Effector CD4-positive, alpha-beta T cell (primary cell): Measurements from ENCODE around the gene BFSP2. TPM values are rescaled to one million over a fixed set of nuclear protein-coding genes. Genes with fewer than 3 reads are reported as not detected.

Experiments used
- DNase-seq: peaks from one replicate; pipeline ENCODE4 v3.0.0-alpha.2; 2020
- total RNA-seq: gene quantifications from one replicate; lab custom pipeline; 2026; lab: John Stamatoyannopoulos, UW

Gene BFSP2
- not detected for total RNA-seq

GRCh38 chr3:133400006-133400515 lies at the start of gene BFSP2:
TSS of gene BFSP2 (plus strand) at chr3:133400056. CDS start at chr3:133400084, 28 bp downstream.
- DNase-seq = no peak

GRCh38 chr3:133354721-133355120 lies 45.1 kb upstream of the BFSP2 start:
- DNase-seq = no peak

- DNase-seq = no peak
These were observed 39.4 kb upstream of the BFSP2 start for GRCh38 chr3:133360476-133360875.

- no peak for DNase-seq
These were observed 38.8 kb upstream of the BFSP2 start for GRCh38 chr3:133361011-133361410.

- DNase-seq = no peak
These were observed 38.4 kb upstream of the BFSP2 start for GRCh38 chr3:133361435-133361834.

- DNase-seq = no peak
These were observed 37.3 kb upstream of the BFSP2 start for GRCh38 chr3:133362539-133362938.

- DNase-seq = no peak
These were observed 35.2 kb upstream of the BFSP2 start for GRCh38 chr3:133364704-133365103.

- no peak for DNase-seq
These were observed 32.9 kb upstream of the BFSP2 start for GRCh38 chr3:133366921-133367320.

GRCh38 chr3:133367403-133367802 lies 32.5 kb upstream of the BFSP2 start:
- no peak for DNase-seq

GRCh38 chr3:133367956-133368355 lies 31.9 kb upstream of the BFSP2 start:
- no peak for DNase-seq

- no peak for DNase-seq
These were observed 31.3 kb upstream of the BFSP2 start for GRCh38 chr3:133368371-133369067.

- no peak for DNase-seq
These were observed 30.8 kb upstream of the BFSP2 start for GRCh38 chr3:133369068-133369440.

GRCh38 chr3:133371181-133371580 lies 28.7 kb upstream of the BFSP2 start:
- DNase-seq = no peak

GRCh38 chr3:133371676-133372075 lies 28.2 kb upstream of the BFSP2 start:
- DNase-seq = no peak

- DNase-seq = no peak
These were observed 25.0 kb upstream of the BFSP2 start for GRCh38 chr3:133374708-133375402.

GRCh38 chr3:133375403-133375745 lies 24.5 kb upstream of the BFSP2 start:
- DNase-seq = no peak

- DNase-seq = no peak
These were observed 23.0 kb upstream of the BFSP2 start for GRCh38 chr3:133376810-133377209.

- DNase-seq = no peak
These were observed 22.5 kb upstream of the BFSP2 start for GRCh38 chr3:133377396-133377795.

GRCh38 chr3:133379926-133380325 lies 19.9 kb upstream of the BFSP2 start:
- no peak for DNase-seq

- DNase-seq = no peak
These were observed 19.2 kb upstream of the BFSP2 start for GRCh38 chr3:133380481-133381225.

GRCh38 chr3:133381346-133382109 lies 18.3 kb upstream of the BFSP2 start:
- no peak for DNase-seq

GRCh38 chr3:133383175-133383574 lies 16.7 kb upstream of the BFSP2 start:
- no peak for DNase-seq

GRCh38 chr3:133383741-133384140 lies 16.1 kb upstream of the BFSP2 start:
- no peak for DNase-seq
